Neural progenitor cell (in vitro differentiated cells): ENCODE results near the gene BNIP1.

Experiments used
- EZH2phosphoT487 ChIP-seq: fragments of 200-600 bp; sonication (generic); IDR thresholded peaks from 2 replicates; pipeline ENCODE4 v1.6.1; 2017; ENCODE audit warnings: antibody characterized with exemption
- TF ChIP-seq, protein P1 (sequence below): fragments of 200-600 bp; sonication (generic); IDR thresholded peaks from 2 replicates; pipeline ENCODE4 v1.5.1; 2017; ENCODE audit warnings: antibody characterized with exemption, mild to moderate bottlenecking

GRCh38 chr5:173210877-173211276 is 66.5 kb downstream of the BNIP1 start:
- TF ChIP-seq, protein P1, sequence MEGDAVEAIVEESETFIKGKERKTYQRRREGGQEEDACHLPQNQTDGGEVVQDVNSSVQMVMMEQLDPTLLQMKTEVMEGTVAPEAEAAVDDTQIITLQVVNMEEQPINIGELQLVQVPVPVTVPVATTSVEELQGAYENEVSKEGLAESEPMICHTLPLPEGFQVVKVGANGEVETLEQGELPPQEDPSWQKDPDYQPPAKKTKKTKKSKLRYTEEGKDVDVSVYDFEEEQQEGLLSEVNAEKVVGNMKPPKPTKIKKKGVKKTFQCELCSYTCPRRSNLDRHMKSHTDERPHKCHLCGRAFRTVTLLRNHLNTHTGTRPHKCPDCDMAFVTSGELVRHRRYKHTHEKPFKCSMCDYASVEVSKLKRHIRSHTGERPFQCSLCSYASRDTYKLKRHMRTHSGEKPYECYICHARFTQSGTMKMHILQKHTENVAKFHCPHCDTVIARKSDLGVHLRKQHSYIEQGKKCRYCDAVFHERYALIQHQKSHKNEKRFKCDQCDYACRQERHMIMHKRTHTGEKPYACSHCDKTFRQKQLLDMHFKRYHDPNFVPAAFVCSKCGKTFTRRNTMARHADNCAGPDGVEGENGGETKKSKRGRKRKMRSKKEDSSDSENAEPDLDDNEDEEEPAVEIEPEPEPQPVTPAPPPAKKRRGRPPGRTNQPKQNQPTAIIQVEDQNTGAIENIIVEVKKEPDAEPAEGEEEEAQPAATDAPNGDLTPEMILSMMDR, result no peak
- no peak for TF ChIP-seq EZH2phosphoT487
